ENCODE data around the gene ATG10.

Gene ATG10

DNA sequence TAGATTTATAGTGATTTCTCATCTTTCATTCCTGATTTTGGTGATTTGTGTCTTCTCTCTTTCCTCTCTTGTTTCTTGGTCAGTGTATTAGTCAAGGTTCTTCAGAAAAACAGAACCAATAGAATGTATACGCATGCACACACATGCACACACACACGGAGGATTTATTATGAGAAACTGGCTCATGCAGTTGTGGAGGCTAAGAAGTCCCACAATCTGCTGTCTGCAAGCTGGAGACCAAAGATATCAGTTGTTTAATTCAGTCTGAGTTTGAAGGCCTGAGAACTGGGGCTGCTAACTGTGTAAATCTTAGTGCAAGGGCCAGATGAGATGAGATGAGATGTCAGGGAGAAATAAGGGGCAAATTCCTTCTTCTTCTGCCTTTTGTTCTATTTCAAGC is 312.1 kb downstream of the ATG10 start:
- TF ChIP-seq POLR2A (IDR thresholded peaks at IDR 0.05; ENCODE audit: extremely low read depth, insufficient read length) (no peak), MYC (IDR thresholded peaks at IDR 0.05; ENCODE audit: low read depth, low read length) (no peak)
- TF ChIP-seq, protein P1, sequence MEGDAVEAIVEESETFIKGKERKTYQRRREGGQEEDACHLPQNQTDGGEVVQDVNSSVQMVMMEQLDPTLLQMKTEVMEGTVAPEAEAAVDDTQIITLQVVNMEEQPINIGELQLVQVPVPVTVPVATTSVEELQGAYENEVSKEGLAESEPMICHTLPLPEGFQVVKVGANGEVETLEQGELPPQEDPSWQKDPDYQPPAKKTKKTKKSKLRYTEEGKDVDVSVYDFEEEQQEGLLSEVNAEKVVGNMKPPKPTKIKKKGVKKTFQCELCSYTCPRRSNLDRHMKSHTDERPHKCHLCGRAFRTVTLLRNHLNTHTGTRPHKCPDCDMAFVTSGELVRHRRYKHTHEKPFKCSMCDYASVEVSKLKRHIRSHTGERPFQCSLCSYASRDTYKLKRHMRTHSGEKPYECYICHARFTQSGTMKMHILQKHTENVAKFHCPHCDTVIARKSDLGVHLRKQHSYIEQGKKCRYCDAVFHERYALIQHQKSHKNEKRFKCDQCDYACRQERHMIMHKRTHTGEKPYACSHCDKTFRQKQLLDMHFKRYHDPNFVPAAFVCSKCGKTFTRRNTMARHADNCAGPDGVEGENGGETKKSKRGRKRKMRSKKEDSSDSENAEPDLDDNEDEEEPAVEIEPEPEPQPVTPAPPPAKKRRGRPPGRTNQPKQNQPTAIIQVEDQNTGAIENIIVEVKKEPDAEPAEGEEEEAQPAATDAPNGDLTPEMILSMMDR (IDR thresholded peaks at IDR 0.05; ENCODE audit: low read depth, low read length), result no peak
- TF ChIP-seq, protein P2, sequence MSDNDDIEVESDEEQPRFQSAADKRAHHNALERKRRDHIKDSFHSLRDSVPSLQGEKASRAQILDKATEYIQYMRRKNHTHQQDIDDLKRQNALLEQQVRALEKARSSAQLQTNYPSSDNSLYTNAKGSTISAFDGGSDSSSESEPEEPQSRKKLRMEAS (IDR thresholded peaks at IDR 0.05; ENCODE audit: low read depth, low read length), result no peak
- no peak for DNase-seq (ENCODE audit: low read depth)

DNA sequence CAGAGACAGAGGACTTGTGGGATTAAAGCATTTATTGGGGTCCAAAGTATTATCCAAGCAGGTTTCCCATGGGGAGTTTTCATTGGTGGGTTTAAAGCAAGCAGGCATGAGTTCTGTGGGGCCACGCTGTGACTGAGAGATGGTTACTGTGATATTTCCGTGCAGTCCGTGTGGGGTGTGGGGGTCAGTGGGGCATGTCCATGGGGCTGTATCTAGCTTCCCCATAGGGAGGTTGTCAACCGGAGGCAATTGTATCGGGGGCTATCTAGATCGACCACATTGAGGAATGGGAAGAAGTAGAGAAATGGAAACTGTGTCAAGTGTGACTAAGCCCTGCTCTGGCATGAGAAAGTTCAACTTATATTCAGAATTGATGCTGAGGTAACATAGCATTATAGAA is 313.4 kb downstream of the ATG10 start:
- H3K4me3 ChIP-seq (ENCODE audit: low read depth, low read length), result no peak overlapping the region
- DNase-seq (ENCODE audit: low read depth), result no peak
- TF ChIP-seq, protein P2 (IDR thresholded peaks at IDR 0.05; ENCODE audit: low read depth, low read length), result no peak
- TF ChIP-seq MYC (IDR thresholded peaks at IDR 0.05; ENCODE audit: low read depth, low read length), result no peak
- TF ChIP-seq, protein P1 (IDR thresholded peaks at IDR 0.05; ENCODE audit: low read depth, low read length), result no peak
- no peak for TF ChIP-seq POLR2A (IDR thresholded peaks at IDR 0.05; ENCODE audit: extremely low read depth, insufficient read length)

More for the DNA sequence above, 312.1 kb downstream of the ATG10 start:
- H3K4me3 ChIP-seq (ENCODE audit: low read depth, low read length), result no peak overlapping the region

DNA sequence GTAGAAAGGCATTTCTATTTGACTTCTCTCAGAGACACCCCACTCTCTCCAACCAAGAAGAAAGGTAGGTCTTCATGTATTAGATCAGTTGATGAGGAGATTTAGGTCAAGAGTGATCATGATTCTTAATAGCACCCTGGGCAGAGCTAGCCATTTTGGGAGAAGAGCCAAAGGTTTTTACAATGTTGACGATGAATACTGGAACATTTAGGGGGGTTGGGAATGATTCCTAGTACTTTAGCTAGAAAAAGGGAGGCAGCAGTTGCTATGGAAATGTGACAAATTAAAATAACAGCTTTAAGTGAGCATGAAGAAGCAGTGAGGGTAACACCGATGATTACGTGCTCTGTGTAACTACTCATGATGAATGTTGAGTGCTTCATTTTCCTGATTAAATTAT is 315.8 kb downstream of the ATG10 start:
- no peak overlapping the region for H3K4me3 ChIP-seq (ENCODE audit: low read depth, low read length)
- TF ChIP-seq POLR2A (IDR thresholded peaks at IDR 0.05; ENCODE audit: extremely low read depth, insufficient read length) (no peak), MYC (IDR thresholded peaks at IDR 0.05; ENCODE audit: low read depth, low read length) (no peak)
- TF ChIP-seq, protein P1 (IDR thresholded peaks at IDR 0.05; ENCODE audit: low read depth, low read length), result no peak
- TF ChIP-seq, protein P2 (IDR thresholded peaks at IDR 0.05; ENCODE audit: low read depth, low read length), result no peak
- no peak for DNase-seq (ENCODE audit: low read depth)

DNA sequence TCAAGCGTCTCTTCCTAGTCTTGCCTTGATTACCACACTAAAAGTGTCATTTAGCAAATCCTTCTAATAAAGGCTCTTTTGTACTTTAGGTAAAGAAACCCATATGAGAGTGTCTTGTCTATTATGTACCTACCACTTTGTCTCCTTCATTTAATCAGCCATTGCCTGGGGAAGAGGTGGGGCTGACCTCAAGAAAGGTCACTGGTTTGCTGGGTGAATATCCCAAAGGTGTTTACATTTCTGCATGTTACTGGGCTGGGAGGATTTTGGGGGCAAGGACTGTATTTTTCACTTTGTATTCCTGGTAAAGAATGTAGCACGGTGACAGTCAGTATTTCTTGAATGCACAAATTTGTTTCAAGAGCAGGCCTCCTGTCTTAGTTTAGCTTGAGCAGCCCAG is 318.2 kb downstream of the ATG10 start:
- TF ChIP-seq, protein P2 (IDR thresholded peaks at IDR 0.05; ENCODE audit: low read depth, low read length), result no peak
- TF ChIP-seq, protein P1 (IDR thresholded peaks at IDR 0.05; ENCODE audit: low read depth, low read length), result no peak
- no peak for TF ChIP-seq MYC (IDR thresholded peaks at IDR 0.05; ENCODE audit: low read depth, low read length)
- no peak for TF ChIP-seq POLR2A (IDR thresholded peaks at IDR 0.05; ENCODE audit: extremely low read depth, insufficient read length)
- no peak overlapping the region for H3K4me3 ChIP-seq (ENCODE audit: low read depth, low read length)
- no peak for DNase-seq (ENCODE audit: low read depth)

DNA sequence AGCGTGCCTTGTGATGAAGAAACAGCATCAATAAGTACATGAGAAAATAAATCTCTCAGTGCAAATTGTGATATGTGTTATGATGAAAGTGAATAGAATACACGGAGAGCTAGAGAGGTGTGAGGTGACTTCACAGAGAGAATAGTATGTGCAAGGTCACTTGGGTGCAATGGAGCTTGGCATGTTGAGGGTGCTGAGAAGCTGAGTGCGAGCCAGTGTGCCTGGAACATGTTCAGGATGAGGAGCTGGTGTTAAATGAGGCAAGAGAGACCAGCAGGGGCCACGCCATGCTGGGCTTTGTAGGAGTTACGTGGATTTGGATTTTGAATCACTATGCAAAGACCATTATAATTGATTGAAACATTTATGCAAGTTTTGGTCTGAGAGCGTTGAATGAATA is 319.1 kb downstream of the ATG10 start:
- DNase-seq (ENCODE audit: low read depth), result no peak
- H3K4me3 ChIP-seq (ENCODE audit: low read depth, low read length), result no peak overlapping the region
- TF ChIP-seq, protein P2 (IDR thresholded peaks at IDR 0.05; ENCODE audit: low read depth, low read length), result no peak
- TF ChIP-seq POLR2A (IDR thresholded peaks at IDR 0.05; ENCODE audit: extremely low read depth, insufficient read length) (no peak), MYC (IDR thresholded peaks at IDR 0.05; ENCODE audit: low read depth, low read length) (no peak)
- TF ChIP-seq, protein P1 (IDR thresholded peaks at IDR 0.05; ENCODE audit: low read depth, low read length), result no peak

DNA sequence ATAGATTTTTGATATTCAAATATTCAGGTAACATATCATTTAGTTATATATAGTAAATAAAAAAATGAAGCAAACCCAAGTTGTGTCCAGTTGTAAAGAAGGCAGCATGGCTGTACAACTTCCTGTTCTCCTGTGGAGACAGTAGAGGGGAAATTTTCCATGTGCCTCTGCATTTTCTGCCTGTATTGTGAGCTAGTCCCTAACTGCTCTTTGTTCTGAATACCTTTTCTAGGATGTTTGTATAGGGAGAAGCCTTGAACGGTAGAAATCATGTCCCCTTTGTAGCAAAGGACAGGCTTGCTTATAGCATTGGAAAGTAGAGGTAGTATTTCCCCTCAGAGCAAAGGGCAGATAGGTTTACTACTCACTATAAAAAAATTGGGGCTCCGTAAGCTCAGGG is 319.6 kb downstream of the ATG10 start:
- no peak for TF ChIP-seq POLR2A (IDR thresholded peaks at IDR 0.05; ENCODE audit: extremely low read depth, insufficient read length)

More for the DNA sequence above, 319.6 kb downstream of the ATG10 start:
- DNase-seq (ENCODE audit: low read depth), result no peak
- H3K4me3 ChIP-seq (ENCODE audit: low read depth, low read length), result no peak overlapping the region
